ENCODE measurements around the gene TFAP2A.

DNA sequence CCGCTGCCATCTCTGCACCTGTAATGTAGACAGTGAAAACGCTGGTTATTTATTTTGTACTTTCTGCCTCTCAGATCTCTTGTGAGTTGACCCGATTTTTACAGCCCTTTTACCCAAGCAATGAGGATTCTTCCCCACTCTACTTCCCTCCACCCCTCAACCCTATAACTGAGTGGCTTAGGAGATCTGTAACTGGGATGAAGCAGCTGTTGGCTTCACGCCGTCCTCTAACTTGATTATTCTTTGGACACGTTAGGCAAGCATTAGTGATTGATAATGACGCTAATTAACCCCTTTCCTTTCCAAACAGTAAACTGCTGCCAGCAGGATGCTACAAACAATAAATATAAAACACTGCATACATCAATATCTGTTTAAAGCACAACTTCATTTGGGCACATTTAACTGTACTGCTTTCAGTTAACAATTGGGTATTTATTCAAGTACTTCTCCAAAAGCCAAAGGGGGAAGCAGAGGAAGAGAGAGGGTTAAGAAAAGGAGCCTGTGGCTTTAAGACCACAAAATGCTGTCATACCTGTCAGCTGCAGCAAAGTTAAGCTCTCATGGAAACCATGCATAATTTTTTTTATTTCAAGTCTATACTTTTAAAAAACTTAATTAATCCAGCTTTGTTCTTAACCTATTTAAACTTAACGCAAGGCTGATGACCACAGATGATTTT is 21.2 kb downstream of the TFAP2A start:
- TF ChIP-seq, protein P1, sequence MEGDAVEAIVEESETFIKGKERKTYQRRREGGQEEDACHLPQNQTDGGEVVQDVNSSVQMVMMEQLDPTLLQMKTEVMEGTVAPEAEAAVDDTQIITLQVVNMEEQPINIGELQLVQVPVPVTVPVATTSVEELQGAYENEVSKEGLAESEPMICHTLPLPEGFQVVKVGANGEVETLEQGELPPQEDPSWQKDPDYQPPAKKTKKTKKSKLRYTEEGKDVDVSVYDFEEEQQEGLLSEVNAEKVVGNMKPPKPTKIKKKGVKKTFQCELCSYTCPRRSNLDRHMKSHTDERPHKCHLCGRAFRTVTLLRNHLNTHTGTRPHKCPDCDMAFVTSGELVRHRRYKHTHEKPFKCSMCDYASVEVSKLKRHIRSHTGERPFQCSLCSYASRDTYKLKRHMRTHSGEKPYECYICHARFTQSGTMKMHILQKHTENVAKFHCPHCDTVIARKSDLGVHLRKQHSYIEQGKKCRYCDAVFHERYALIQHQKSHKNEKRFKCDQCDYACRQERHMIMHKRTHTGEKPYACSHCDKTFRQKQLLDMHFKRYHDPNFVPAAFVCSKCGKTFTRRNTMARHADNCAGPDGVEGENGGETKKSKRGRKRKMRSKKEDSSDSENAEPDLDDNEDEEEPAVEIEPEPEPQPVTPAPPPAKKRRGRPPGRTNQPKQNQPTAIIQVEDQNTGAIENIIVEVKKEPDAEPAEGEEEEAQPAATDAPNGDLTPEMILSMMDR (IDR thresholded peaks at IDR 0.05; ENCODE audit: insufficient read depth, low read length, poor library complexity, severe bottlenecking): no peak
- TF ChIP-seq EZH2phosphoT487 (conservative IDR thresholded peaks at IDR 0.05; ENCODE audit: low read length): no peak

Measured in SU-DHL-6 (cell line).